HepG2 (cell line): ENCODE measurements around the gene NME8. TPM values are rescaled to one million over a fixed set of nuclear protein-coding genes. Genes with fewer than 3 reads are reported as not detected.

ENCODE experiments used
- ATAC-seq: fragments of 200-7000 bp; cut with Tn5 transposase; 3 replicates; pipeline ENCODE4 v1.9.1; 2020; ENCODE audit warnings: mild to moderate bottlenecking, moderate library complexity
- BruUV-seq: library from RNA; stranded (reverse); fragments of 400-500 nt; replicated peaks from 2 replicates; lab custom pipeline; 2021; lab: Mats Ljungman, UMichigan
- CTCF ChIA-PET: fragments of 300-600 bp; formaldehyde crosslinking; extraction: SDS; loops from one replicate; lab custom pipeline; 2021; ENCODE audit warnings: low total read pairs, inconsistent platforms, low intra/inter-chr PET ratio; lab: Yijun Ruan, JAX
- POLR2A ChIA-PET: fragments of 350-600 bp; sonication (Branson Sonifier 250); formaldehyde crosslinking; loops from one replicate; lab custom pipeline; 2020; ENCODE audit warnings: antibody characterized with exemption, inconsistent platforms; lab: Yijun Ruan, JAX
- DNase-seq: peaks from one replicate; pipeline ENCODE4 v3.0.0-alpha.2; 2015; ENCODE audit warnings: low spot score
- FAIRE-seq: peaks from 3 replicates; lab custom pipeline; 2011; peaks lifted over from hg19 to GRCh38; lab: Jason Lieb, UNC
- H2AFZ ChIP-seq: one replicate; pipeline ENCODE4 v1.6.1; 2011; ENCODE audit warnings: low read length, inconsistent platforms
- H3K27ac ChIP-seq: fragments of 300-600 bp; 3 replicates; pipeline ENCODE4 v1.8.0; 2011; ENCODE audit warnings: mixed run types, mild to moderate bottlenecking, mixed read lengths, low read length, inconsistent platforms; ENCODE audit not compliant: insufficient read depth; ENCODE audit errors: extremely low read length
- H3K27me3 ChIP-seq, 2 experiments: fragments of 200-600 bp in 1 of 2; 2 replicates in 1 of 2; 3 replicates in 1 of 2; pipeline versions ENCODE4 v1.6.0 to v1.8.0; 2011; ENCODE audit warnings: low read length in 2 of 2, mild to moderate bottlenecking in 2 of 2, moderate library complexity in 2 of 2, inconsistent platforms in 1 of 2; ENCODE audit not compliant: insufficient read depth in 2 of 2, control insufficient read depth in 1 of 2
- H3K36me3 ChIP-seq, 2 experiments: fragments of 200-600 bp in 1 of 2; replicated peaks in 1 of 2; 2 replicates in 1 of 2; 3 replicates in 1 of 2; pipeline versions ENCODE4 v1.5.1 to v1.8.0; 2011; ENCODE audit warnings: low read length in 2 of 2, inconsistent platforms in 1 of 2; ENCODE audit not compliant: insufficient read depth in 2 of 2, control insufficient read depth in 1 of 2
- H3K4me1 ChIP-seq: 2 replicates; pipeline ENCODE4 v1.5.1; 2012; ENCODE audit warnings: low read length, inconsistent platforms; ENCODE audit not compliant: insufficient read depth
- H3K4me2 ChIP-seq: 2 replicates; pipeline ENCODE4 v1.6.0; 2011; ENCODE audit warnings: low read depth, low read length, inconsistent platforms
- H3K4me3 ChIP-seq, 3 experiments: fragments of 200-600 bp in 1 of 3; sonication (generic), shearing (Covaris generic) in 1 of 3; replicated peaks in 1 of 3; 2 replicates each; pipeline ENCODE4 v1.5.1; 2011 to 2016; ENCODE audit warnings: low read length in 3 of 3, inconsistent platforms in 2 of 3, low read depth in 2 of 3, mild to moderate bottlenecking in 2 of 3, control low read depth in 1 of 3, mixed read lengths in 1 of 3; ENCODE audit not compliant: insufficient read depth in 1 of 3
- H3K79me2 ChIP-seq: one replicate; pipeline ENCODE4 v1.6.1; 2011; ENCODE audit warnings: low read length, inconsistent platforms; ENCODE audit not compliant: insufficient read depth
- H3K9ac ChIP-seq: 2 replicates; pipeline ENCODE4 v1.6.0; 2011; ENCODE audit warnings: mild to moderate bottlenecking, low read depth, low read length, inconsistent platforms; ENCODE audit not compliant: insufficient read depth
- H3K9me3 ChIP-seq: 2 replicates; pipeline ENCODE4 v1.5.1; 2012; ENCODE audit warnings: mild to moderate bottlenecking, low read length
- H4K20me1 ChIP-seq: 2 replicates; pipeline ENCODE4 v1.6.0; 2011; ENCODE audit warnings: inconsistent platforms, mild to moderate bottlenecking, low read length, moderate library complexity; ENCODE audit not compliant: insufficient read depth
- MIXL1 ChIP-seq: IDR thresholded peaks from 2 replicates; pipeline ENCODE4 v1.6.1; 2016
- NCOA1 ChIP-seq: sonication (generic); formaldehyde crosslinking; IDR thresholded peaks from 2 replicates; pipeline ENCODE4 v1.9.0; 2021; ENCODE audit warnings: missing genetic modification reagents
- ZNF17 ChIP-seq: sonication (generic); formaldehyde crosslinking; IDR thresholded peaks from 2 replicates; pipeline ENCODE4 v1.5.0; 2020; ENCODE audit warnings: mild to moderate bottlenecking, missing genetic modification reagents
- ZNF552 ChIP-seq: sonication (generic); formaldehyde crosslinking; IDR thresholded peaks from 2 replicates; pipeline ENCODE4 v1.9.0; 2022; ENCODE audit warnings: missing genetic modification reagents, mild to moderate bottlenecking, borderline replicate concordance
- WGBS: methylation state at CpG from one replicate; pipeline ENCODE4 v1.1.6; 2017; ENCODE audit warnings: low lambda C conversion rate; 5-methylcytosine and 5-hydroxymethylcytosine counted together
- in situ Hi-C: cut with HindIII; loops from 2 replicates; pipeline ENCODE4 v1.10.0; 2017; ENCODE audit warnings: low pct_unique_long_range_greater_than_20kb; ENCODE audit not compliant: extremely low pct_ligation_motif_present
- intact Hi-C: fragments of 100-400 bp; cut with micrococcal nuclease; formaldehyde crosslinking; loops from one replicate; pipeline ENCODE4 v1.10.0; 2022; ENCODE audit not compliant: unreplicated experiment
- polyA plus RNA-seq, 8 experiments: library from polyadenylated mRNA; depleted of rRNA in 3 of 8; stranded (reverse) in 7 of 8; unstranded in 1 of 8; fragments of >200 nt; fragmentation: Illumina TruSeq in 4 of 8; extraction: Trizol in 4 of 8; gene quantifications; 2 replicates each; pipeline versions ENCODE4 v1.2.1 to v1.2.3, GENCODE V29; 2011 to 2016; ENCODE audit warnings: low read depth in 4 of 8, missing spikeins in 1 of 8, mixed read lengths in 1 of 8; ENCODE audit not compliant: insufficient read depth in 1 of 8
- total RNA-seq, 5 experiments: library from RNA; depleted of rRNA; stranded (reverse); fragments of >200 nt; fragmentation: Illumina TruSeq; extraction: Trizol; gene quantifications; 2 replicates each; pipeline ENCODE4 v1.2.3, GENCODE V29; 2016; ENCODE audit warnings: low read depth in 1 of 5
- TF ChIP-seq, protein P1 (sequence below): sonication (generic); formaldehyde crosslinking; IDR thresholded peaks from 2 replicates; pipeline ENCODE4 v1.4.0; 2020; ENCODE audit warnings: missing genetic modification reagents
- TF ChIP-seq, protein P2 (sequence below): sonication (generic); formaldehyde crosslinking; conservative IDR thresholded peaks from 2 replicates; pipeline ENCODE4 v1.5.0; 2020; ENCODE audit warnings: missing genetic modification reagents
- TF ChIP-seq, protein P3 (sequence below): sonication (generic); formaldehyde crosslinking; IDR thresholded peaks from 2 replicates; pipeline ENCODE4 v1.4.0; 2020; ENCODE audit warnings: missing genetic modification reagents
- TF ChIP-seq, protein P4 (sequence below): sonication (generic); formaldehyde crosslinking; IDR thresholded peaks from 2 replicates; pipeline ENCODE4 v1.4.0; 2020; ENCODE audit warnings: missing genetic modification reagents

The NME8 gene
- total and polyA plus RNA-seq, 2 of the 13 experiments (the other 11 are each of a cell fraction or from before 2014, with no cell fraction given) = not detected

DNA sequence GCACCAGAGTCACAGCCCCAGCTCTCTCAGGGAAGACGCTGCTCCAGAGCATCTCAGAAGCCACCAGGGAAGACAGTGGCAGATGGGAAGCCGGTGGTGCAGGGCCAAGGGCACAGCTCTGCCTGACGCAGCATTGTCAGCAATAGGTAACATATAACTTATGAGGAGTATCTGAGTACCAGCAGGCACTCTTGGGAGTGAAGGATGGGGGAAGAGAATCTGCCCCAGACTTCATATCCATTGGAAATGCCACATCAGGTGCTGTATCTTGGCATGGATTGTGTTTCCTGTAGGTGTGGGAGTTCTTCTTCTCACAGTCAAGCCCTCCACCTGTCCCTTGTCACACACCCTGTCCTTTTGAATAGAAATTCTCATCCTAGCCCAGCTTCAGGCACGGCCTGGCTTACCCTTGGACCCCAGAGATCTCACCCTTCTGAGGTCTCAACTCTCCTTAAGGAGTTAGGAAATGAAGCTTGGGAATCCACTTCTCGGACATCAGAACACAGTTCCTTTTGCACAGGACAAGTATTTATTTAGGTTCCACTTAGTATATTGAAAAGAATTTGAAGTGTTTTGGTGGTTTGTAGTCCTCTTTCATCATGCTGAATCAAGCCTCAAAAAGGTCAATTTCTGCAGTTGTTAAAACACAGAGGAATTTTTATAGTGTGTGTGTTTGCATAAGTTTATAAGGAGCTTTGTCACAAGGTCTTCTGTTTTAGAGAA is 82.0 kb downstream of the NME8 start:
- DNase-seq (no peak), FAIRE-seq (no peak), ATAC-seq (no peak)
- WGBS = 97% methylated on average over 5 of the region's 5 CpGs
- Histone ChIP-seq H3K9ac (no peak overlapping the region), H3K79me2 (peaks cover 51% of the 10 kb centered on the region), H3K4me1 (peaks cover 29% of the 10 kb centered on the region), H3K27me3 (no peaks in the 10 kb centered on the region), H3K9me3 (peaks cover 8% of the 10 kb centered on the region), H3K4me3 (no peak overlapping the region), H3K36me3 (peaks cover under 1 to 2% of the 10 kb centered on the region in 2 experiments; a peak in 4 of 5 replicates), H4K20me1 (no peaks in the 10 kb centered on the region), H3K27ac (no peak overlapping the region), H3K4me2 (no peak overlapping the region), H2AFZ (no peak overlapping the region)
- intact Hi-C loops = no loop called here
- CTCF ChIA-PET = no interaction called here
- BruUV-seq = no TSS peak
- TF ChIP-seq MIXL1 (CRISPR knock-in tag) (no peak), ZNF552 (no peak), ZNF17 (CRISPR knock-in tag) (no peak)
- TF ChIP-seq, protein P1, sequence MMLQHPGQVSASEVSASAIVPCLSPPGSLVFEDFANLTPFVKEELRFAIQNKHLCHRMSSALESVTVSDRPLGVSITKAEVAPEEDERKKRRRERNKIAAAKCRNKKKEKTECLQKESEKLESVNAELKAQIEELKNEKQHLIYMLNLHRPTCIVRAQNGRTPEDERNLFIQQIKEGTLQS (CRISPR knock-in tag) = no peak
- TF ChIP-seq, protein P2, sequence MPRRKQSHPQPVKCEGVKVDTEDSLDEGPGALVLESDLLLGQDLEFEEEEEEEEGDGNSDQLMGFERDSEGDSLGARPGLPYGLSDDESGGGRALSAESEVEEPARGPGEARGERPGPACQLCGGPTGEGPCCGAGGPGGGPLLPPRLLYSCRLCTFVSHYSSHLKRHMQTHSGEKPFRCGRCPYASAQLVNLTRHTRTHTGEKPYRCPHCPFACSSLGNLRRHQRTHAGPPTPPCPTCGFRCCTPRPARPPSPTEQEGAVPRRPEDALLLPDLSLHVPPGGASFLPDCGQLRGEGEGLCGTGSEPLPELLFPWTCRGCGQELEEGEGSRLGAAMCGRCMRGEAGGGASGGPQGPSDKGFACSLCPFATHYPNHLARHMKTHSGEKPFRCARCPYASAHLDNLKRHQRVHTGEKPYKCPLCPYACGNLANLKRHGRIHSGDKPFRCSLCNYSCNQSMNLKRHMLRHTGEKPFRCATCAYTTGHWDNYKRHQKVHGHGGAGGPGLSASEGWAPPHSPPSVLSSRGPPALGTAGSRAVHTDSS (CRISPR knock-in tag) = no peak
- POLR2A ChIA-PET = interaction anchor here (2.0 to 3.4 kb wide), 2 partner anchors 10 to 14 kb away, joined by 8 to 14 read pairs; partner anchors contain the start of genes EPDR1 and SFRP4
- in situ Hi-C loops = no loop called here

DNA sequence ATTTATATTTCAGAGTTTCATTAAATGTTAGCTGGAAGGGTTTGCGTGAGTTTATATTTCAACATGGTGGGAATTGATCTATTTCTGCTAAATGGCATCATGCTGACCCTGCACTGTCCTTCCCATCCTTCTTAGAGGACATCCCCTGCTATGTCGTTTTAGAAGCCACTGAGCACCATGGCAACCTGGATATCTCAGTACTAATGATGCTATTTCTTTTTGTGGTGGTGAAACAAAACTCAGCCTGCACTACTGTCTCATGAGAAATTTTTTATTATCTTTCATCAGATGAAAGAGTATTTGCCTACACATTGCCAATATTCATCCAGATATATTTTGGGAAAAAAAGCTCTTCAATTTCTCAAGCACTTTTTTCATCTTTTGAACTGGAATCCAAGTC is 84.1 kb downstream of the NME8 start:
- FAIRE-seq = no peak
- no TSS peak for BruUV-seq
- no peak overlapping the region for H3K4me2 ChIP-seq
- ChIA-PET CTCF (no interaction called here), POLR2A (interaction anchor here (3.4 kb wide), 1 partner anchor 12 kb away, joined by 14 read pairs; the partner anchor contains the start of gene EPDR1)
- H3K4me1 ChIP-seq = peaks cover 15% of the 10 kb centered on the region
- H3K27ac ChIP-seq = no peak overlapping the region
- no peak overlapping the region for H3K9ac ChIP-seq
- in situ Hi-C loops (no loop called here), intact Hi-C loops (no loop called here)
- ATAC-seq = no peak
- no peak overlapping the region for H3K4me3 ChIP-seq
- 96% methylated on average over 2 of the region's 2 CpGs for WGBS
- H3K9me3 ChIP-seq = no peaks in the 10 kb centered on the region
- no peaks in the 10 kb centered on the region for H3K27me3 ChIP-seq
- no peak overlapping the region for H2AFZ ChIP-seq
- H4K20me1 ChIP-seq = no peaks in the 10 kb centered on the region
- peaks cover 0 to 2% of the 10 kb centered on the region in 2 experiments; a peak in 1 of 5 replicates for H3K36me3 ChIP-seq
- peaks cover 34% of the 10 kb centered on the region for H3K79me2 ChIP-seq
- DNase-seq = no peak
- TF ChIP-seq, protein P3, sequence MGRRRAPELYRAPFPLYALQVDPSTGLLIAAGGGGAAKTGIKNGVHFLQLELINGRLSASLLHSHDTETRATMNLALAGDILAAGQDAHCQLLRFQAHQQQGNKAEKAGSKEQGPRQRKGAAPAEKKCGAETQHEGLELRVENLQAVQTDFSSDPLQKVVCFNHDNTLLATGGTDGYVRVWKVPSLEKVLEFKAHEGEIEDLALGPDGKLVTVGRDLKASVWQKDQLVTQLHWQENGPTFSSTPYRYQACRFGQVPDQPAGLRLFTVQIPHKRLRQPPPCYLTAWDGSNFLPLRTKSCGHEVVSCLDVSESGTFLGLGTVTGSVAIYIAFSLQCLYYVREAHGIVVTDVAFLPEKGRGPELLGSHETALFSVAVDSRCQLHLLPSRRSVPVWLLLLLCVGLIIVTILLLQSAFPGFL (CRISPR knock-in tag) = no peak
- TF ChIP-seq, protein P4, sequence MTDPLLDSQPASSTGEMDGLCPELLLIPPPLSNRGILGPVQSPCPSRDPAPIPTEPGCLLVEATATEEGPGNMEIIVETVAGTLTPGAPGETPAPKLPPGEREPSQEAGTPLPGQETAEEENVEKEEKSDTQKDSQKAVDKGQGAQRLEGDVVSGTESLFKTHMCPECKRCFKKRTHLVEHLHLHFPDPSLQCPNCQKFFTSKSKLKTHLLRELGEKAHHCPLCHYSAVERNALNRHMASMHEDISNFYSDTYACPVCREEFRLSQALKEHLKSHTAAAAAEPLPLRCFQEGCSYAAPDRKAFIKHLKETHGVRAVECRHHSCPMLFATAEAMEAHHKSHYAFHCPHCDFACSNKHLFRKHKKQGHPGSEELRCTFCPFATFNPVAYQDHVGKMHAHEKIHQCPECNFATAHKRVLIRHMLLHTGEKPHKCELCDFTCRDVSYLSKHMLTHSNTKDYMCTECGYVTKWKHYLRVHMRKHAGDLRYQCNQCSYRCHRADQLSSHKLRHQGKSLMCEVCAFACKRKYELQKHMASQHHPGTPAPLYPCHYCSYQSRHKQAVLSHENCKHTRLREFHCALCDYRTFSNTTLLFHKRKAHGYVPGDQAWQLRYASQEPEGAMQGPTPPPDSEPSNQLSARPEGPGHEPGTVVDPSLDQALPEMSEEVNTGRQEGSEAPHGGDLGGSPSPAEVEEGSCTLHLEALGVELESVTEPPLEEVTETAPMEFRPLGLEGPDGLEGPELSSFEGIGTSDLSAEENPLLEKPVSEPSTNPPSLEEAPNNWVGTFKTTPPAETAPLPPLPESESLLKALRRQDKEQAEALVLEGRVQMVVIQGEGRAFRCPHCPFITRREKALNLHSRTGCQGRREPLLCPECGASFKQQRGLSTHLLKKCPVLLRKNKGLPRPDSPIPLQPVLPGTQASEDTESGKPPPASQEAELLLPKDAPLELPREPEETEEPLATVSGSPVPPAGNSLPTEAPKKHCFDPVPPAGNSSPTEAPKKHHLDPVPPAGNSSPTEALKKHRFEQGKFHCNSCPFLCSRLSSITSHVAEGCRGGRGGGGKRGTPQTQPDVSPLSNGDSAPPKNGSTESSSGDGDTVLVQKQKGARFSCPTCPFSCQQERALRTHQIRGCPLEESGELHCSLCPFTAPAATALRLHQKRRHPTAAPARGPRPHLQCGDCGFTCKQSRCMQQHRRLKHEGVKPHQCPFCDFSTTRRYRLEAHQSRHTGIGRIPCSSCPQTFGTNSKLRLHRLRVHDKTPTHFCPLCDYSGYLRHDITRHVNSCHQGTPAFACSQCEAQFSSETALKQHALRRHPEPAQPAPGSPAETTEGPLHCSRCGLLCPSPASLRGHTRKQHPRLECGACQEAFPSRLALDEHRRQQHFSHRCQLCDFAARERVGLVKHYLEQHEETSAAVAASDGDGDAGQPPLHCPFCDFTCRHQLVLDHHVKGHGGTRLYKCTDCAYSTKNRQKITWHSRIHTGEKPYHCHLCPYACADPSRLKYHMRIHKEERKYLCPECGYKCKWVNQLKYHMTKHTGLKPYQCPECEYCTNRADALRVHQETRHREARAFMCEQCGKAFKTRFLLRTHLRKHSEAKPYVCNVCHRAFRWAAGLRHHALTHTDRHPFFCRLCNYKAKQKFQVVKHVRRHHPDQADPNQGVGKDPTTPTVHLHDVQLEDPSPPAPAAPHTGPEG = no peak
- no peak for TF ChIP-seq NCOA1
